Psoas muscle (tissue), 8 donors: ENCODE measurements around the gene FFAR2. TPM values are rescaled to one million over a fixed set of nuclear protein-coding genes. Genes with fewer than 3 reads are reported as not detected.

ENCODE experiments used
- ATAC-seq, 4 donors: fragments of 200-7000 bp; cut with Tn5 transposase; one replicate each; pipeline ENCODE4 v1.9.1; 2020; ENCODE audit warnings: moderate library complexity in 3 of 4, mild to moderate bottlenecking in 2 of 4
- DNase-seq, 2 donors: peaks; one replicate each; pipeline ENCODE4 v3.0.0-alpha.2; 2020
- H3K27ac ChIP-seq: fragments of 200-600 bp; one replicate; pipeline ENCODE4 v1.8.0; 2022
- H3K27me3 ChIP-seq, 3 donors: fragments of 200-600 bp in 1 of 3; one replicate each; pipeline versions ENCODE4 v1.6.1 to v1.8.0; 2013 to 2022; ENCODE audit warnings: low read length in 2 of 3, mild to moderate bottlenecking in 2 of 3, moderate library complexity in 1 of 3; ENCODE audit not compliant: insufficient read depth in 3 of 3
- H3K36me3 ChIP-seq, 2 donors: fragments of 200-600 bp in 1 of 2; one replicate each; pipeline versions ENCODE4 v1.6.1 to v1.8.0; 2013 to 2022; ENCODE audit warnings: low read depth in 1 of 2, mild to moderate bottlenecking in 1 of 2, moderate library complexity in 1 of 2; ENCODE audit not compliant: insufficient read depth in 1 of 2
- H3K4me1 ChIP-seq: fragments of 200-600 bp; one replicate; pipeline ENCODE4 v1.8.0; 2022
- H3K4me3 ChIP-seq: fragments of 200-600 bp; one replicate; pipeline ENCODE4 v1.8.0; 2022; ENCODE audit warnings: mild to moderate bottlenecking
- H3K9me3 ChIP-seq: fragments of 200-600 bp; one replicate; pipeline ENCODE4 v1.8.0; 2022
- whole genome bisulfite sequencing, 3 donors: extraction: QIAGEN DNeasy Blood & Tissue Kit; methylation state at CpG; one replicate each; pipeline versions ENCODE4 v1.1.6 to v1.1.7; 2013; 5-methylcytosine and 5-hydroxymethylcytosine counted together
- intact Hi-C, 2 donors: fragments of 100-400 bp; cut with DNase I; formaldehyde crosslinking; loops; one replicate each; pipeline versions ENCODE4 v1.11.0 to v1.14.2; 2022
- polyA plus RNA-seq, 3 donors: library from polyadenylated mRNA; stranded (reverse); fragments of 200-250 nt; gene quantifications; one replicate each; pipeline ENCODE4 v1.2.3, GENCODE V29; 2013
- total RNA-seq, 4 donors: library from RNA; stranded (reverse); fragmentation: NEBNext Ultra II Directional in 2 of 4; extraction: Animal tissue kit (Norgen Biotek cat#: 25700) in 2 of 4; gene quantifications; one replicate each; pipeline versions ENCODE4 v1.2.1 to v1.2.4, GENCODE V29; 2021 to 2023
- TF ChIP-seq, protein P1 (sequence below): fragments of 200-600 bp; IDR thresholded peaks from one replicate; pipeline ENCODE4 v1.8.0; 2022; ENCODE audit warnings: antibody characterized with exemption
- donor health status: healthy with polysubstance abuse.
- donor health status: DM: no; HTN: no; CAD: no; lungs with moderate emphysema.
- donor health status: Bipolar disorder and iron deficiency.
- donor health status: healthy.
- donor health status: DM: yes; HTN: yes; CAD: no.
- donor health status: DM: no; HTN: no; CAD: no.
- donor health status: DM: no; HTN: no; CAD: no.
- donor health status: DM: yes; HTN: yes; CAD: no.

Gene FFAR2
- total and polyA plus RNA-seq, 7 donors, result 0.07 to 0.47 (median 0.14) TPM; not detected in 1

- ATAC-seq, result no peak
- H3K27me3 ChIP-seq, result no peaks in the 10 kb centered on the region
- 78 to 82% (median 80%) methylated on average over 21 of the region's 21 CpGs for WGBS, 3 donors
- H3K4me1 ChIP-seq, result peaks cover 2% of the 10 kb centered on the region
- DNase-seq, result no peak
- intact Hi-C loops, result no loop called here
- TF ChIP-seq, protein P1, sequence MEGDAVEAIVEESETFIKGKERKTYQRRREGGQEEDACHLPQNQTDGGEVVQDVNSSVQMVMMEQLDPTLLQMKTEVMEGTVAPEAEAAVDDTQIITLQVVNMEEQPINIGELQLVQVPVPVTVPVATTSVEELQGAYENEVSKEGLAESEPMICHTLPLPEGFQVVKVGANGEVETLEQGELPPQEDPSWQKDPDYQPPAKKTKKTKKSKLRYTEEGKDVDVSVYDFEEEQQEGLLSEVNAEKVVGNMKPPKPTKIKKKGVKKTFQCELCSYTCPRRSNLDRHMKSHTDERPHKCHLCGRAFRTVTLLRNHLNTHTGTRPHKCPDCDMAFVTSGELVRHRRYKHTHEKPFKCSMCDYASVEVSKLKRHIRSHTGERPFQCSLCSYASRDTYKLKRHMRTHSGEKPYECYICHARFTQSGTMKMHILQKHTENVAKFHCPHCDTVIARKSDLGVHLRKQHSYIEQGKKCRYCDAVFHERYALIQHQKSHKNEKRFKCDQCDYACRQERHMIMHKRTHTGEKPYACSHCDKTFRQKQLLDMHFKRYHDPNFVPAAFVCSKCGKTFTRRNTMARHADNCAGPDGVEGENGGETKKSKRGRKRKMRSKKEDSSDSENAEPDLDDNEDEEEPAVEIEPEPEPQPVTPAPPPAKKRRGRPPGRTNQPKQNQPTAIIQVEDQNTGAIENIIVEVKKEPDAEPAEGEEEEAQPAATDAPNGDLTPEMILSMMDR, result no peak
- H3K9me3 ChIP-seq, result no peaks in the 10 kb centered on the region
- H3K4me3 ChIP-seq, result no peak overlapping the region
- no peaks in the 10 kb centered on the region for H3K36me3 ChIP-seq
- H3K27ac ChIP-seq, result no peak overlapping the region
These were observed 18.2 kb upstream of the FFAR2 start for GRCh38 chr19:35429698-35430408.

DNA sequence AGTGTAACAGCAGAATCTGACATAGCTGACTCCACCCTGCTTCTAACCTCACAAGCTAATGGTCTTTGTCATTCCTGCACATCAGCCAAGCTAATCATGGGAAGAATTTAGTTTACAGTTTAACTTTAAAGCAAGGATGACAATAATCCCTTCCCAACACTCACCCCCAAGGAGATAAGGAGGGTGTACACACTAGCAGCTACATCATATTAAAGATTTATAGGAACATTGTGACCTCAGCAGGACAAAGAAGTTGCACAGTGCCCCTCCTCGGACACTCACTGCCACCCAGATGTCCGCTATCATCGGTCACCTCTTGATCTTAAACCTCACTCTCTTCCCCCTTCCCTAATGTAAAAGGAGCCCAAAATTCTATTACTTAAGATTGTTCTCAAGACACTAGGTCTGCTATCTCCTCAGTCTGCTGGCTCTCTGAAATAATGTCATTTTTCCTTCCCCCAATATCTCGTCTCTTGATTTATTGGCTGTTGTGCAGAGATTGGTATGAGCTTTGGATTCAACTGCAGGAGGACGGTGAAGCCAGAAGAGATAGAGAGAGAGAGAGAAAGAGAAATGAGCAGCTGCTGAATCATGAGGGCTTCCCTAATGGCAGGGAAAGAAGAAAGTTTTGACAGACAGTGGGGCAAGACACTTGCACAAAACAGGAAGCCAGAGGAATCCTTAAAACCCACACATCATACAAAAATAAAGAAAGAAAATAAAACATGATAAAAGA is 17.5 kb upstream of the FFAR2 start:
- no peak overlapping the region for H3K4me3 ChIP-seq
- no peak overlapping the region for H3K27ac ChIP-seq
- ATAC-seq (no peak), DNase-seq (no peak)
- no peaks in the 10 kb centered on the region for H3K27me3 ChIP-seq
- no peaks in the 10 kb centered on the region for H3K9me3 ChIP-seq
- 68 to 78% (median 76%) methylated on average over 5 of the region's 5 CpGs for WGBS, 3 donors
- no peaks in the 10 kb centered on the region for H3K36me3 ChIP-seq
- intact Hi-C loops, result no loop called here
- TF ChIP-seq, protein P1, result no peak
- H3K4me1 ChIP-seq, result peaks cover 2% of the 10 kb centered on the region

- Histone ChIP-seq H3K9me3 (no peaks in the 10 kb centered on the region), H3K27ac (no peak overlapping the region), H3K4me1 (peaks cover 2% of the 10 kb centered on the region), H3K36me3 (no peaks in the 10 kb centered on the region), H3K4me3 (no peak overlapping the region), H3K27me3 (peaks cover 0 to 2% (median 1%) of the 10 kb centered on the region in 3 donors)
- TF ChIP-seq, protein P1, result no peak
- intact Hi-C loops, result no loop called here
- WGBS, 3 donors, result 84 to 89% (median 86%) methylated on average over 8 of the region's 8 CpGs
- DNase-seq, result no peak
- no peak for ATAC-seq
These were observed 16.8 kb upstream of the FFAR2 start for GRCh38 chr19:35431145-35431807.

DNA sequence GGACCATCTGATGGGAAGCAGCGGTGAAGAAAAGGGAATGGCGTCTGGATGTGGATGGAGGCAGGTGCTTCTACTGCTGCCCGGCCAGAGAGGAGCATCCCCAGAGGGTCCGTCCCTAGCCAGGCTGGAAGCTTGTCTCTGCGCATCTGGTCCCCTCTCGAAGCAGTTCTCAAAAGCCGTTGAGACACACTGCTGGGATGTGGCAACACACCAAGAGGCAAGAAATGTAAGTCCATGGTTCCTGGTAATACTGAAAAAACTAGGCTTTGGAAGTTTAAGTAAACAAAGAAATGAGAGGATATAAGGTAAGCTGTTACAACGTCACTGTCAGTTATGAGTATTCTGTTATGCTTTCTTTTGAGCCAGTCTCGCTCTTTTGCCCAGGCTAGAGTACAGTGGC is 15.1 kb upstream of the FFAR2 start:
- Histone ChIP-seq H3K4me1 (peaks cover 2% of the 10 kb centered on the region), H3K36me3 (no peaks in the 10 kb centered on the region), H3K4me3 (no peak overlapping the region), H3K27ac (no peak overlapping the region), H3K9me3 (no peaks in the 10 kb centered on the region), H3K27me3 (peaks cover 0 to 11% (median 1%) of the 10 kb centered on the region in 3 donors)
- ATAC-seq (no peak), DNase-seq (no peak)
- intact Hi-C loops, result no loop called here
- 83 to 89% (median 84%) methylated on average over 9 of the region's 9 CpGs for WGBS, 3 donors
- TF ChIP-seq, protein P1, result no peak
